HG02973 (cell line): ENCODE measurements around the gene PARN.
"Not testable (repeated sequence)": the region's sequence is repeated elsewhere in the genome, so short reads cannot be mapped to it uniquely, and the experiment has no call there.

ENCODE experiments used
- ATAC-seq: cut with Tn5 transposase; IDR thresholded peaks from one replicate; pipeline ENCODE4 v1.9.1; 2021; ENCODE audit warnings: moderate library complexity; ENCODE audit not compliant: unreplicated experiment

Gene PARN

GRCh38 chr16:14405611-14406537 is 224.2 kb downstream of the PARN start:
- peak; percentile 88 for ATAC-seq

DNA sequence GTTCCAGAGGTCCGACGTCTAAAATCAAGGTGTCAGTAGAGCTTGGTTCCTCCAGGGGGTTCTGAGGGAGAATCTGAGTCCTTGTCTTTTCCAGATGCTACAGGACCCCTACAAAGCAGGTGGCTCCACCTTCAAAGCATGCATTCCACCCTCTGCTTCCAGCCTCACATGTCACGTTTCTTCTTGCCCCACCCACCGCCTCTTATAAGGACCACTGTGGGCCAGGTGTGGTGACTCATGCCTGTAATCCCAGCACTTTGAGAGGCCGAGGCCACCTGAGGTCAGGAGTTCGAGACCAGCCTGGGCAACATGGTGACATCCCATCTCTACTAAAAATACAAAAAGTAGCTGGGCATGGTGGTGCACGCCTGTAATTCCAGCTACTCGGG is 227.1 kb downstream of the PARN start:
- not testable (repeated sequence) for ATAC-seq

DNA sequence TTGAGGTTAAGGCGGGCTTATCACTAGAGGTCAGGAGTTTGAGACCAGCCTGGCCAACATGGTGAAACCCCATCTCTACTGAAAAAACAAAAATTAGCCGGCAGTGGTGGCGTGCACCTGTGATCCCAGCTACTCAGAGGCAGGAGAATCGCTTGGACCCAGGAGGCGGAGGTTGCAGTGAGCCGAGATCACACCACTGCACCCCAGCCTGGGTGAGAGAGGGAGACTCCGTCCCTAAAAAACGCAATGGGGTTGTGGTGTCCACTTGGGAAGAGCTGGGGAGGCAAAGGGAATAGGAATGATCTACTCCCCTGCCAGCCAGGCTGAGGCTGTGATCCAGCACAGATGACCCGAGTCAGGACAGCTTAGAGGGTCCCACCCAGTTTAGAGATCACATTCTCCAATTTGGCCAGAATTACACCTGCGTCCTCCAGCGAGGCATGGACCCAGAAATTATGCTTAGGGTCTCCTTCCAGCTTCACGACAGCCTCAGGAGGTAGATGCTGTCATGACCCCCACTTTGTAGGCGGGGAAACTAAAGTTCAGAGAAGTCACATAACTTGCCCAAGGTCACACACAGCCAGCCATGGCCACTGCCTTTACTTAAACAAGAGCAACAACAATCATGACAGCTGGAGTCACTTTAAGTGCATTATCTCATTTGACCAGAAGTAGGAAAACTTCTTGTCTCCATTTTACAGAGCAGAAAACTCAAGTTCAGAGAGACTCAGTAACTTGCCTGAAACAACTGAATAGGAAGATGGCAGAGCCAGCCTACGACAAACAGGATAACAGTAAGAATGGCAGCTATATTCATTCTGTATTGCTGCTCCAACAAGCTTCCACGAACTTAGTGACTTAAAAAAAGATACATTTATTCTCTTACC is 227.7 kb downstream of the PARN start:
- ATAC-seq = not testable (repeated sequence)

GRCh38 chr16:14401711-14402061 is 228.4 kb downstream of the PARN start:
- ATAC-seq = not testable (repeated sequence)

- not testable (repeated sequence) for ATAC-seq
These were observed 228.9 kb downstream of the PARN start for GRCh38 chr16:14400978-14401710.

- ATAC-seq = no peak
These were observed 229.6 kb downstream of the PARN start for GRCh38 chr16:14400285-14400977.

DNA sequence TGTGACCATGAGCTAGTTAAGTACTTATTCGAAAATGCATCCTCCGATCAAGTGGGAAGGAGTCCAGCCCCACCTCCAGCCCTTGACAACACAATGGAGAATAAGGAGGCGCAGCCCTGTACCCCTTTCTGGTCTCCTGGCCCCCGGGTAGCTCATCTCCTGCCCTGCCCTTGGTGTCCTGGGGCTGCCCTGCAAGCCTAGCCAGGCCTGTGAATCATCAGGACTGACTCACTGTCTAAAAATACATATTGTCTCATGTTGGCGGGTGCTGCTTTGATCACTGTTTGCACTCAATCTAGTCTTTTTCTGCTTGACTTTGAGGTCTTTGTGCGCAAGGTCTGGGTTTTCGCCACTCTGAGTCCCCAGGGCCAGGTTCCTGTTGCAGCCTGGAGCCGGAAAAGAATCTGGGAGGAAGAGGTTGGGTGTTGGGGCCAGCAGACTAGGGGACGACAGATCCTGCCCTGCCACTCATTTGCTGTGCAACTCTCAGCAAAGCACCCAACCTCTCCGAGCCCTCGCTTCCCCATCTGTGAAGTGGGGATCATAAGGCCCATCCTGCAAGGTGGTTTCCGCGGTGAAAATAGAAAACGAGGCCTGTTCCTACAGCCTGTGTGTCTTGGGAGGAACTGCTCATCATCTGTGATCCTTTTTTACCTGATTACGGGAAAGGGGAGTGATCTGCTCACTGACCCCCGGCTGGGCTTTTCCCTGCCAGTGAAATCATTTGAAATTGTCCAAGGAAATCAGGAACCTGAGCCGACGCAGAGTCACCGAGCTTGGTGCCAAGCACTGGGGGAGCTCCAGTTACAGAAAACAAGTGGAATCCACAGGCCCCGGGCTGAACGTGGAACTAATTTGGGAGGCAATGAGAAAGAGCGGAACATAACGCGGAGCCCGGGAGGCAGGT is 230.4 kb downstream of the PARN start:
- no peak for ATAC-seq

DNA sequence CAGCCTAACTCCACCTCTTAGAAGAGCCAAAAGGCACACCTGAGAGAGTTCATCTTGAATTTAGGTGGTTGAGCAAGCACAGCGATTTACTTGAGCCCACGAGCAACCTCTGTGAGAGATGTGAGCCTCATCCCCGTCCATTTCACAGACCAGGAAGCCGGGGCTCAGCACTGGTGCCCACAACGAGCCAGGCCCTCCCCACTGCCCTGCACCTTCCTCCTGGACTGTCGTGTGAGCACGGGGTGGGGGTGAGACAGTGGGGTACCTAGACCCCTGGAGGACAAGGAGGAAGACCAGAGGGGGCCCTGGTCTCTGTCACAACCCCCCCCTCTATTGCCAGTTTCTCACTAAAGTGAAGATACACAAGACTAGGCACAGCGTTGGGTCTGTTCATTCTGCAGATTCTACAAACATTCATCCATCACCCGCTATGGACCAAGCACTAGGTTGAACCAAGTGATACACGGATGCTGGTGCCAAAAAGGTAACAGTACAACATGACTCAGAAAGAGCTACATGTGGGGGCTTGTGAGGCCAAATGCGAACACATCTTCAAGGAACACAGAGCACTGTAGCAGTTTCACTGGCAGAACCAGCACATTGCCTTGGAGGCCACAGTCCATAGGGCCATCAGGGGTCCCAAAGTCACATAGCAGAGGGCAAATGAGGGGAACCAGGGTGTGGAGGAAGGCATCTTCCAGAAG is 231.9 kb downstream of the PARN start:
- ATAC-seq = no peak

GRCh38 chr16:14395710-14396304 is 234.3 kb downstream of the PARN start:
- ATAC-seq = not testable (repeated sequence)

DNA sequence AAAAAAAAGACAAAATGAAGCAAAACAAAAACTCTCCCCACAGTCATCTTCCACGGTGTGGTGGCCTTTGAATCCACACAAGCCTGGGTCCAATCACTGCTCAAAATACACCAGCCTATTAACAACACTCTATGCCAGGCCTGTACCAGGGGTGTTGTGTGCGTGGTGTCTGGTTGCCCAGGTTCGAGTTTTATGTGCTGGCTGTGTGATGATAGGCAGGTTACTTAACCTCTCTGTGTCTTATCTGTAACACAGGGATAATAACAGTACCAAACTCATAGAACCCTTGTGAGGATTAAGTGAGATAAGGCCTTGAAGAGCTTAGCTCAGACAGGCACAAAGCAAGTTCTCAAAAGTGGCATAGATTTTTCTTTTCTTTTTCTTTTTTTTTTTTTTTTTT is 235.2 kb downstream of the PARN start:
- ATAC-seq = no peak

DNA sequence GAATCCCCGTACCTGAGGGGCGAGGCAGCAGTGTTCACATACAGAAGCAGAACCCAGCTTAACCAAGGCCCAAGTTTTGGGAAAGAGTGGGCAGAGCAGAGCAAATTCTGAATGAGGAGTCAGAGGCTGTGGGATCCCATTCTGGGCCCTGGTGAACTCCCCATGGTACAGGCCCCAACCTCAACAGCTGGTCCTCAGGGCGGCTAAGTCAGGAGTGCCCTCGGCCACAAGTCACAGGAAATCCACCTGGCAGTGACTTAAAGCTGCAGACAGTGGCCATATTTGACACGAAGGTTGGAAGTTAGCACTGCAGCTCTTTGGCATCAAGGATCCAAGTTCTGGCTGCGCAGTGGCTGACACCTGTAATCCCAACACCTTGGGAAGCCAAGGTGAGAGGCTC is 237.1 kb downstream of the PARN start:
- no peak for ATAC-seq

DNA sequence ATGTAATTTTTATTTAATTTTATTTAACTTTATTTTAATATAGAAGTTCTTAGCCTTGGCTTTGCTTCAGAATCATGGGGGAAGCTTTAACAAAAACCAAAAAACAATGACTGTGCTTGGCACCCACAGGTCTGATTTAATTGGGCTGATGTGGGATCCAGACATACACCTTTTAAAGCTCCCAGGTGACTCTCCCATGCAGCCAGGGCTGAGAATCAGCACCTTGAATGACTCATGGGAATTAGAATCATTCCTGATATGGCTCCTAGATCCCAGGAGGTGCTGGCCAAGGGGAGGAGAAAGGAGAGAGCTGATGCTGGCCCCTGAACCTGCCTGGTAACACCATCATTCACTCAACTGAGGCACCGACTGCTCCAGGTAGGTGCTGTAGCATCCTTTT is 240.7 kb downstream of the PARN start:
- no peak for ATAC-seq

DNA sequence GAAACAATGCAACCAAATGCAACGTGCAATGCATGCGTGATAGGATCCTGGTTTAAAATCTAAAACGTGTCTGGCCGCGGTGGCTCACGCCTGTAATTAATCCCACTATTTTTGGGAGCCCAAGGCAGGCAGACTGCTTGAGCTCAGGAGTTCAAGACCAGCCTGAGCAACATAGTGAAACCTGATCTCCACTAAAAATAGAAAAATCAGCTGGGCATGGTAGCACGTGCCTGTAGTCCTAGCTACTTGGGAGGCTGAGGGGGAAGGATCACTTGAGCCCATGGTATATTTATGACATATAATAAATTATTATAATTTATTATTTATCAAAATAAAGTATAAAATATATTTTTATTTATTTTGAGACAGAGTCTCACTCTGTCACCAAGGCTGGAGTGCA is 241.8 kb downstream of the PARN start:
- no peak for ATAC-seq

DNA sequence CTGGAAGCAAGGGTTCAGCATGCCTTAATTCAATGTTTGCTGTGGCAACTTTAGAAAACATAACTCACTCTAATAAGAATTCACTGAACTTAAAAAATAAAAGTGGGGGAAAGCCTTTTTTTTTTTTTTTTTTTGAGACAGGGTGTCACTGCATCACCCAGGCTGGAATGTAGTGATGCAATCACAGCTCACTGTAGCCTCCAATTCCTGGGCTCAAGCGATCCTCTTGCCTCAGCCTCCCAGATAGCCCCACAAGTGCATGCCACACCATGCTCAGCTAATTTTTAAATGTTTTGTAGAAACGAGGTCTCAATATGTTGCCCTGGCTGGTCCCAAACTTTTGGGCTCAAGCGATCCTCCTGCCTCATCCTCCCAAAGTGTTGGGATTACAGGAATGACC is 243.9 kb downstream of the PARN start:
- no peak for ATAC-seq
